ENCODE data around the gene C12orf43.

DNA sequence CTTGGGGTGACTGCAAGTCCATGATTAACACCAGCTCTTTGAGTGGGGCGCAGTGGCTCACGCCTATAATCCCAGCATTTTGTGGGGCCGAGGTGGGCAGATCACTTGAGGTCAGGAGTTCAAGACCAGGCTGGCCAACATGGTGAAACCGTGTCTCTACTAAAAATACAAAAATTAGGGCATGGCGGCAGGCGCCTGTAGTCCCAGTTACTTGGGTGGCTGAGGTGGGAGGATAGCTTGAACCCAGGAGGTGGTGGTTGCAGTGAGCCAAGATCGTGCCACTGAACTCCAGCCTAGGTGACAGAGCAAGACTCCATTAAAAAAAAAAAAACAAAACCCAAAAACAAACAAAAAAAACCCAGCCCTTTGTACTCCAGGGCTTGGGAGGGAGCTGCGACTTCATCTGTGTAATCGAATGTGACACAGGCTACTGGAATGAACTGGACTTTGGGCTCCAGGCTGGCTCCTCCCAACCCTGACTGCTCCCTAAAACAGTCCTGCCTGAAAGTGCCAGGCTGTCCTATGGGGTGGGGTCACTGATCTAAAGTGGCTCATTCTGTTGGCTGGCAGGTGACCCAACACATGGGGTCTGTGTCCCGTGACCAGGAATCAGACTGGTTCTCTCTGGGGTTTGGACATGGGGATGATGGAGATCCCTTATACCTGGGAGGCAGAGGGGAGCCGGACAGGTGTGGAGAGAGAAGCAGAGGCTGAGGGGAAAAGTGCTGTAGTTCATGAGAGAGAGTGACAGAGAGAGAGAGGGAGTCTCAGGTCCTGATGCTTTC lies 9.3 kb upstream of the C12orf43 start:
- TF ChIP-seq CTCF (IDR thresholded peaks at IDR 0.05) (no peak), EP300 (IDR thresholded peaks at IDR 0.05) (no peak)

Measured in upper lobe of left lung (tissue), 4 donors.